GM12878 (cell line): ENCODE measurements around the gene LRRK1. TPM values are rescaled to one million over a fixed set of nuclear protein-coding genes. Genes with fewer than 3 reads are reported as not detected.

Experiments used
- ATAC-seq: fragments of 200-7000 bp; cut with Tn5 transposase; 3 replicates; pipeline ENCODE4 v1.9.1; 2020; ENCODE audit warnings: mild to moderate bottlenecking, moderate library complexity
- BruUV-seq: library from RNA; stranded (reverse); fragments of 400-500 nt; replicated peaks from 2 replicates; lab custom pipeline; 2021; lab: Mats Ljungman, UMichigan
- CTCF ChIA-PET: fragments of 300-600 bp; sonication (Branson Sonifier 250); formaldehyde crosslinking; extraction: SDS; loops from one replicate; lab custom pipeline; 2021; ENCODE audit warnings: inconsistent platforms; lab: Yijun Ruan, JAX
- POLR2A ChIA-PET: fragments of 350-600 bp; formaldehyde crosslinking; extraction: SDS; loops from one replicate; lab custom pipeline; 2021; ENCODE audit warnings: inconsistent platforms; lab: Charles Lee
- RAD21 ChIA-PET: fragments of 300-600 bp; sonication (Branson Sonifier 250); formaldehyde crosslinking; loops from one replicate; lab custom pipeline; 2023; ENCODE audit warnings: antibody characterized with exemption; ENCODE audit not compliant: unreplicated experiment; lab: Charles Lee
- SMC1A ChIA-PET: fragments of 300-600 bp; sonication (Branson Sonifier 250); formaldehyde crosslinking; loops from one replicate; lab custom pipeline; 2023; ENCODE audit not compliant: unreplicated experiment, uncharacterized antibody; lab: Charles Lee
- DNase-seq: peaks from one replicate; pipeline ENCODE4 v3.0.0-alpha.2; 2011; ENCODE audit warnings: low read depth, low spot score
- FAIRE-seq: peaks from 3 replicates; lab custom pipeline; 2011; peaks lifted over from hg19 to GRCh38; lab: Jason Lieb, UNC
- H2AFZ ChIP-seq: 2 replicates; pipeline ENCODE4 v1.6.0; 2011; ENCODE audit warnings: low read depth, low read length, control low read depth; ENCODE audit not compliant: control insufficient read depth
- H3K27ac ChIP-seq: 2 replicates; pipeline ENCODE4 v1.5.1; 2011; ENCODE audit warnings: control low read depth; ENCODE audit not compliant: control insufficient read depth, insufficient read depth
- H3K27me3 ChIP-seq, 2 experiments: replicated peaks in 1 of 2; 2 replicates each; pipeline versions ENCODE4 v1.6.0 to v1.6.1; 2011; ENCODE audit warnings: low read length in 1 of 2; ENCODE audit not compliant: control insufficient read depth in 2 of 2, insufficient read depth in 2 of 2
- H3K36me3 ChIP-seq, 2 experiments: 2 replicates each; pipeline ENCODE4 v1.5.1; 2011; ENCODE audit warnings: low read length in 1 of 2; ENCODE audit not compliant: control insufficient read depth in 2 of 2, insufficient read depth in 2 of 2
- H3K4me1 ChIP-seq: 2 replicates; pipeline ENCODE4 v1.6.1; 2011; ENCODE audit warnings: mild to moderate bottlenecking, low read length, moderate library complexity, mixed read lengths; ENCODE audit not compliant: control insufficient read depth, insufficient read depth
- H3K4me2 ChIP-seq: 2 replicates; pipeline ENCODE4 v1.6.0; 2011; ENCODE audit warnings: control low read depth; ENCODE audit not compliant: control insufficient read depth, insufficient read depth
- H3K4me3 ChIP-seq: fragments of 200-600 bp; sonication (generic); 2 replicates; pipeline ENCODE4 v1.5.1; 2016
- H3K79me2 ChIP-seq: 2 replicates; pipeline ENCODE4 v1.6.0; 2011; ENCODE audit warnings: low read length; ENCODE audit not compliant: control insufficient read depth, insufficient read depth
- H3K9ac ChIP-seq: 2 replicates; pipeline ENCODE4 v1.8.0; 2011; ENCODE audit warnings: low read length, control low read depth, mixed read lengths; ENCODE audit not compliant: control insufficient read depth, insufficient read depth
- H3K9me3 ChIP-seq: replicated peaks from 3 replicates; pipeline ENCODE4 v1.5.1; 2011; ENCODE audit warnings: mild to moderate bottlenecking, low read length; ENCODE audit not compliant: control insufficient read depth, insufficient read depth
- H4K20me1 ChIP-seq: 2 replicates; pipeline ENCODE4 v1.6.0; 2011; ENCODE audit not compliant: control insufficient read depth, insufficient read depth
- CHD2 ChIP-seq: IDR thresholded peaks from 2 replicates; pipeline ENCODE4 v1.6.1; 2011; ENCODE audit warnings: low read depth, low read length, improper control_type of control experiment, borderline replicate concordance
- MTA2 ChIP-seq: fragments of 450-650 bp; IDR thresholded peaks from 2 replicates; pipeline ENCODE4 v1.6.1; 2016; ENCODE audit warnings: low read depth, mild to moderate bottlenecking, moderate library complexity
- PBX3 ChIP-seq: IDR thresholded peaks from 2 replicates; pipeline ENCODE4 v1.6.1; 2011; ENCODE audit warnings: mild to moderate bottlenecking, low read depth, low read length, moderate library complexity; ENCODE audit not compliant: insufficient replicate concordance
- POLR2AphosphoS2 ChIP-seq: IDR thresholded peaks from 2 replicates; pipeline ENCODE4 v1.6.1; 2011; ENCODE audit warnings: low read depth, mild to moderate bottlenecking, low read length, improper control_type of control experiment, moderate library complexity
- REST ChIP-seq: IDR thresholded peaks from 2 replicates; pipeline ENCODE4 v1.6.1; 2012; ENCODE audit warnings: mild to moderate bottlenecking, low read depth, low read length
- SRF ChIP-seq, 2 experiments: IDR thresholded peaks; 2 replicates each; pipeline ENCODE4 v1.6.1; 2011; ENCODE audit warnings: low read depth in 2 of 2, low read length in 2 of 2, mild to moderate bottlenecking in 1 of 2, moderate library complexity in 1 of 2
- STAT1 ChIP-seq: fragments of 450-650 bp; conservative IDR thresholded peaks from 2 replicates; pipeline ENCODE4 v1.6.1; 2014; ENCODE audit warnings: antibody characterized with exemption, mild to moderate bottlenecking
- ZBTB11 ChIP-seq: fragments of 450-650 bp; formaldehyde crosslinking; IDR thresholded peaks from 2 replicates; pipeline ENCODE4 v1.5.0; 2022; ENCODE audit warnings: mild to moderate bottlenecking, missing genetic modification characterization
- WGBS: methylation state at CpG from one replicate; pipeline ENCODE4 v1.1.6; 2016; ENCODE audit warnings: low lambda C conversion rate; ENCODE audit not compliant: insufficient replicate concordance, insufficient coverage; ENCODE audit errors: missing lambda C conversion rate; 5-methylcytosine and 5-hydroxymethylcytosine counted together
- in situ Hi-C: fragments of 300-500 bp; cut with MboI; formaldehyde crosslinking; loops from 9 replicates; pipeline ENCODE4 v1.14.3; 2018; ENCODE audit warnings: mixed read lengths
- intact Hi-C: fragments of 100-400 bp; cut with micrococcal nuclease; formaldehyde crosslinking; loops from one replicate; pipeline ENCODE4 v1.14.2; 2022; ENCODE audit not compliant: unreplicated experiment
- polyA plus RNA-seq, 11 experiments: library from polyadenylated mRNA; depleted of rRNA in 4 of 11; unstranded in 6 of 11; stranded (reverse) in 5 of 11; fragments of >200 nt; fragmentation: Nextera tagmentation in 4 of 11; fragmentation: Illumina TruSeq in 1 of 11; extraction: Ambion mirVana in 4 of 11; extraction: Trizol in 1 of 11; gene quantifications; 1 replicate in 1 of 11; 2 replicates in 10 of 11; pipeline versions ENCODE4 v1.2.1 to v1.2.3, GENCODE V29; 2011 to 2016; ENCODE audit warnings: inconsistent platforms in 2 of 11, missing spikeins in 2 of 11, low read depth in 1 of 11
- total RNA-seq, 4 experiments: library from RNA; depleted of rRNA in 3 of 4; stranded (reverse); fragments of >200 nt in 3 of 4; fragmentation: Illumina TruSeq in 1 of 4; extraction: Trizol in 1 of 4; gene quantifications; 2 replicates each; pipeline versions ENCODE4 v1.2.1 to v1.2.3, GENCODE V29; 2013 to 2021

LRRK1 gene
- total and polyA plus RNA-seq, 10 of the 15 experiments (the other 5 are each of a cell fraction or from before 2014, with no cell fraction given), result 2.2 to 58.3 (median 17.9) TPM

- ChIA-PET RAD21 (no interaction called here), POLR2A (no interaction called here)
- intact Hi-C loops, result no loop called here
Observed at GRCh38 chr15:101029971-101030661, 111.0 kb downstream of the LRRK1 start.

More at GRCh38 chr15:101029971-101030661, 111.0 kb downstream of the LRRK1 start:
- H3K27me3 ChIP-seq, result no peaks in the 10 kb centered on the region
- no peak for TF ChIP-seq POLR2AphosphoS2
- no peak for TF ChIP-seq CHD2
- no peak for TF ChIP-seq REST
- no peak for TF ChIP-seq PBX3
- TF ChIP-seq STAT1, result no peak
- no peak for TF ChIP-seq MTA2
- no peak for TF ChIP-seq SRF (IDR thresholded peaks at IDR 0.05; ENCODE audit: low read depth in 2 of 2, low read length in 2 of 2)
- no peak for TF ChIP-seq ZBTB11 (CRISPR knock-in tag)
- TF ChIP-seq, all 136 proteins: peak for 0
- no peaks in the 10 kb centered on the region for H4K20me1 ChIP-seq
- H3K4me2 ChIP-seq, result no peak overlapping the region
- SMC1A ChIA-PET, result interaction anchor here (0.8 kb wide), 1 partner anchor 10 kb away, joined by 3 read pairs; no protein-coding TSS in a partner anchor
- no TSS peak for BruUV-seq
- peaks cover 21 to 26% of the 10 kb centered on the region in 2 experiments for H3K36me3 ChIP-seq
- no peak for FAIRE-seq
- H2AFZ ChIP-seq, result no peak overlapping the region
- in situ Hi-C loops, result loop anchor here (5.0 kb wide), 1 partner anchor 232 kb away; no protein-coding TSS in a partner anchor
- CTCF ChIA-PET, result interaction anchor here (1.2 kb wide), 1 partner anchor 11 kb away, joined by 3 read pairs; no protein-coding TSS in a partner anchor
- H3K4me3 ChIP-seq, result no peak overlapping the region
- no peak overlapping the region for H3K27ac ChIP-seq
- H3K9me3 ChIP-seq, result no peaks in the 10 kb centered on the region; the same call in 2 of the 3 replicates
- no peak overlapping the region for H3K9ac ChIP-seq
- H3K4me1 ChIP-seq, result peaks cover 2% of the 10 kb centered on the region; the same call in 1 of the 2 replicates
- no peak for DNase-seq
- no peaks in the 10 kb centered on the region for H3K79me2 ChIP-seq
- ATAC-seq, result no peak
- WGBS, result 95% methylated on average over 9 of the region's 9 CpGs
